GM21717 (cell line): ENCODE data around the gene DNER.
"Not testable (repeated sequence)": the region's sequence is repeated elsewhere in the genome, so short reads cannot be mapped to it uniquely, and the experiment has no call there.

Experiments
- ATAC-seq: cut with Tn5 transposase; IDR thresholded peaks from one replicate; pipeline ENCODE4 v1.9.1; 2021; ENCODE audit warnings: mild to moderate bottlenecking, moderate library complexity; ENCODE audit not compliant: unreplicated experiment

Gene DNER, protein sequence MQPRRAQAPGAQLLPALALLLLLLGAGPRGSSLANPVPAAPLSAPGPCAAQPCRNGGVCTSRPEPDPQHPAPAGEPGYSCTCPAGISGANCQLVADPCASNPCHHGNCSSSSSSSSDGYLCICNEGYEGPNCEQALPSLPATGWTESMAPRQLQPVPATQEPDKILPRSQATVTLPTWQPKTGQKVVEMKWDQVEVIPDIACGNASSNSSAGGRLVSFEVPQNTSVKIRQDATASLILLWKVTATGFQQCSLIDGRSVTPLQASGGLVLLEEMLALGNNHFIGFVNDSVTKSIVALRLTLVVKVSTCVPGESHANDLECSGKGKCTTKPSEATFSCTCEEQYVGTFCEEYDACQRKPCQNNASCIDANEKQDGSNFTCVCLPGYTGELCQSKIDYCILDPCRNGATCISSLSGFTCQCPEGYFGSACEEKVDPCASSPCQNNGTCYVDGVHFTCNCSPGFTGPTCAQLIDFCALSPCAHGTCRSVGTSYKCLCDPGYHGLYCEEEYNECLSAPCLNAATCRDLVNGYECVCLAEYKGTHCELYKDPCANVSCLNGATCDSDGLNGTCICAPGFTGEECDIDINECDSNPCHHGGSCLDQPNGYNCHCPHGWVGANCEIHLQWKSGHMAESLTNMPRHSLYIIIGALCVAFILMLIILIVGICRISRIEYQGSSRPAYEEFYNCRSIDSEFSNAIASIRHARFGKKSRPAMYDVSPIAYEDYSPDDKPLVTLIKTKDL

DNA sequence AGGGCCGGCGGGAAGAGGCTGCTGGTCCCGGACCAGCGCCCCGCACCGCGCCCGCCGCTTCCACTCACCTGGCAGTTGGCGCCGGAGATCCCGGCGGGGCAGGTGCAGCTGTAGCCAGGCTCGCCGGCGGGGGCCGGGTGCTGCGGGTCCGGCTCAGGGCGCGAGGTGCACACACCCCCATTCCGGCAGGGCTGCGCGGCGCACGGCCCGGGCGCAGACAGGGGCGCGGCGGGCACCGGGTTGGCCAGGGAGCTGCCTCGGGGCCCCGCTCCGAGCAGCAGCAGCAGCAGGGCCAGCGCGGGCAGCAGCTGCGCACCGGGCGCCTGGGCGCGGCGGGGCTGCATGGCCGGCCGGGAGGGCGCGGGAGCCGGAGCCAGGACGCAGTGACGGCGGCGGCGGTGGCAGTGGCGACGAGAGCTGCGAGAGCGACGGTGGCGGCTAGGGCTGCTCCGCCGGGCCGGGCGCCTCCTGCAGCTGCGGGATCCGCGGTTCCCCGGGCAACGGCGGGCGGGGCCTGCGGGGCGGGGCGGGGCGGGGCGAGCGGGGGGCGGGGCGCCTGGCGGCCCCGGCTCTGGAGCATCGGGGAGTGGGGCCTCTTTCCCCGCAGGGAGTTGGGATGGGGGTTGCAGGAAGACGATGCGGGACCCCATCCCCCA lies at the start of gene DNER:
TSS of gene DNER (minus strand) at position 476 of the 656 bp plus-strand sequence. CDS start at position 344, 132 bp downstream.
- ATAC-seq = peak; percentile 78

DNA sequence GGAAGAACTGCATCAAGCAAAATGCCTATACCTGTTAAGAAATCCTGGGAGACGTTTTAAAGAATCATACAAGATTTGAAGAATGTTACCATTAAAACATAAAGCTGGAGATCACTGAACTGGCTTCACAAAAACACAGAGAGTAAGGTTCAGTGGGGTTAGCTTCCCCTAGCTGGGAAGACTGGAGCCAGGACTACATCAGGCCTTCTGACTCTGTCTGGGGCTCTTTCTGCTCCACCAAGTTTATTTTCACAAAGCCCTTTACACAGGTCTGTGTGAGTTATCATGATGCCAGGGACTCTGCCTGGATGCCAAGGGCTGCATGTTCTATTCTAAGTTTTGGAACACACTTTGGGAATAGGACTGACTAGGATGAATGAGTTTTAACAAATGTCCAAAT lies 47.3 kb upstream of the DNER start:
- ATAC-seq = no peak

DNA sequence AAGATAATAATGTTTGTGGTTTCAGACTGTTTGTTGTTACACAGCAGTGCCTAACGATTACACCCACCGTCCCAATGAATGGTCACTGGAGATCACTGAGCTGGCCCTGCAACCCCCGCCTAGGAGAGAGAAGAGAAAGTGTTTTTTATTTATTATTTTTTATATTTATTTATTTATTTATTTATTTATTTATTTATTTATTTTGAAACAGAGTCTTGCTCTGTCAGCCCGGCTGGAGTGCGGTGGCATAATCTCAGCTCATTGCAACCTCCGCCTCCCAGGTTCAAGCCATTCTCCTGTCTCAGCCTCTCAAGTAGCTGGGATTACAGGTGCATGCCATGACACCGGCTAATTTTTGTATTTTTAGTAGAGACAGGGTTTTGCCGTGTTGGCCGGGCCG lies 43.1 kb upstream of the DNER start:
- not testable (repeated sequence) for ATAC-seq

DNA sequence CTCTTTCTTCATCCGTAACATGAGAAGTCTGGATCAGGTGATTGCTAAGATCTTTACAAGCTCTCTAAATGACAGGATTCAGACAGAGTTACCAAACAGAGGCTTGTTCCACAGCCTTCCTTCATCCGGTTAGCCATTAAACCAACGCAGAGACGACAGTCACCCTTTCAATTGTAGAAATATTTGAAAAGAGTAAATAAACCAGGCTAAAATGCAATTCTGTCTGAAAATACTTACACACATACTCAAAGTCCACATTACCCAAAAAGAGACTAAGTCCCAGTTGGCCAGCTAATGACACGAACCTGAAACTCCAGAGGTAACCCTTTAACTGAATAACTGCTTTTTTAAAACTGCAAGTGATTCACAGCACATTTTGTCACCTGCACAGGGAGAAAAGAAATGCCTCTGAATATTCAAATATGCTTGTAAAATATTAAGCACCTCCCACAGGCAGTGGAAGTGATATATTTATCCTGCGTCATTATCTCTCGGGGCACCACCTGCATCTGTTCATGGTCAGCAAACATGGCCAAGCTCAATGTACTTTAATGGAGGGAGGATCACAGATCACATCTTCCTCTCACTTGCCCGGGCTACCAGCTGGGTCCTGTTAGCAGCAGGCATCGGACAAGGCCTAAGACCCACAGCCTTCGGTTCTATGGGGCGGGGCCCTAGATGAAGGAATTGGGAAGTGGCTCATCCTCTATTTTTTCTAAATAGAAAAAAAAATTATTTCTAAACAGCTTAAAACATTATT lies 38.8 kb upstream of the DNER start:
- ATAC-seq = no peak

DNA sequence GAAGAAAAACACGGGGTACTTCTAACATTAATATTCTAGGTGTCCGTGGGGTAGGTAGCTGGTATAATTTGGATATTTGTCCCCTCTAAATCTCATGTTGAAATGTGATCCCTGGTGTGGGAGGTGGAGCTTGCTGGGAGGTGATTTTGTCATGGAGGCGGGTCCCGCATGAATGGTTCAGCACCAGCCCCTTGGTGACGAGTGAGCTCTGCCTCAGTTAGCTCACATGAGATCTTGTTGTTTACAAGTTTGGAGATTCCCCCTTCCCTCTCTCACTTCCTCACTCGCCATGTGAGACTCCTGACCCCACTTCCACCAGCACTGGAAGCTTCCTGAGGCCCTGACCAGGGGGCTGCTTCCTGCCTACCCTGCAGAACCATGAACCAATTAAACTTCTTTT lies 35.4 kb upstream of the DNER start:
- ATAC-seq = no peak

DNA sequence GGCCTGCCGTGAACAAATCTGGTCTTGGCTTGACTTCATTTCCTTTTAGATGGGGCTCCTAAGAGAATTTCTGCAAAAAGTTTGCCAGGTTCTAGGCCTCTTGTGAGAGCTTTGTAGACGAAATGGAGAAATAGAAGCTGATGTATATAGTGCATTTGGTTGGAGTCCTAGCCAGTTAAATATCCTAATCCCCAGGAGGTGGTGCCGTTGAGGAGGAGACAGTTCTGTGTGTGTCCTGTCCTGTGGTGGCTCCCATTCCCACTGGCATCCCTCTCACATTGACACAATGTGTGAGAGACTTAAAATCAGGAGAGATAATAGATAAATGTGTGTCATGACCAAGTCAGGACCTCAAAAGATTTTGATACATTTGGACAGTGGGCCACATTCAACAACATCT lies 34.6 kb upstream of the DNER start:
- ATAC-seq = no peak

DNA sequence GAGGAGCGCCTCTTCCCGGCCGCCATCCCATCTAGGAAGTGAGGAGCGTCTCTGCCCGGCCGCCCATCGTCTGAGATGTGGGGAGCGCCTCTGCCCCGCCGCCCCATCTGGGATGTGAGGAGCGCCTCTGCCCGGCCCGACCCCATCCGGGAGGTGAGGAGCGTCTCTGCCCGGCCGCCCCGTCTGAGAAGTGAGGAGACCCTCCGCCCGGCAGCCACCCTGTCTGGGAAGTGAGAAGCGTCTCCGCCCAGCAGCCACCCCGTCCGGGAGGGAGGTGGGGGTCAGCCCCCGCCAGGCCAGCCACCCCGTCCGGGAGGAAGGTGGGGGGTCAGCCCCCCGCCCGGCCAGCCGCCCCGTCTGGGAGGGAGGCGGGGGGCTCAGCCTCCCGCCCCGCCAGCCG lies 28.3 kb upstream of the DNER start:
- ATAC-seq = not testable (repeated sequence)

DNA sequence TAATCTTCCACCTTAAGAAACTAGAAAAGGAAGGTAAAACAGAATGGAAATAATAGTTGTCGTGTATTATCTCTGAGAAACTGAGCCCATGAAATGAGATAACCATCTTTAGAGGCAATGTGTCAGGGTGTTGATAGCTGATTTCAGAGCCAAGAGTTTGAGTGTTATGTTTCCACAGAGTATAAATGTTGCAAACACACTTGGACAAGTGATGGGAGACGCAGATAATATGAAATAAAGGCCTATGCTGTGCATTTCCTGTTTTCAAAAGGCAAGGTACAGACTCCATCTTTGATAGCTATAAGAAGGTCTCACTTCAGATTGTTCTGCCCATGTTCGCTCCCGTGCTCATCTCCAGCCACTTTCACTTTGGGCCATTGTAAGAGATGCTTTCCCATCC lies 25.9 kb upstream of the DNER start:
- no peak for ATAC-seq

DNA sequence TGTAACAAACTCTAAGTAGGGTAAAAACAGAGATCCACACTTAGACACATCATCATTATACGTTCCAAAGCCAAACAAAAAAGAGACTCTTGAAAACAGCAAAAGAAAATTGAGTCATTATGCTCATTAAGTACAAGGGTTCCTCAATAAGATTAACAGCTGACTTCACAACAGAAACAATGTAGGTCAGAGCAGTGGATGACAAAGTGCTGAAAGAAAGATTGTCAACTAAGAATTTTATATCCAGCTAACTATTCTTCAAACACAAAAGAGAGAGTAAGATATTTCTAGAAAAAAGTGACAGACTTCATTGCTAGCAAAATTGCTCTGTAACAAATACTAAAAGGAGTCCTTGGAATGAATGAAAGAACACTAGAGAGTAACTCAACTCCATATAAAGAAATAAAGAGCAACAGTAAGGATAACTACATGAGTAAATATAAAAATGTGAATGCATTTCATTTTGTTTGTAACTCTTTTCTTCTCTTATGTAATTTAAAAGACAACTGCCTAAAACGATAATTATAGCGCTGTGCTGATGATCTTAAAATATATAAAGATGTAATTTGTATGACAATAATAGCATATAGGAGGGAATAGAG lies 23.8 kb upstream of the DNER start:
- no peak for ATAC-seq

DNA sequence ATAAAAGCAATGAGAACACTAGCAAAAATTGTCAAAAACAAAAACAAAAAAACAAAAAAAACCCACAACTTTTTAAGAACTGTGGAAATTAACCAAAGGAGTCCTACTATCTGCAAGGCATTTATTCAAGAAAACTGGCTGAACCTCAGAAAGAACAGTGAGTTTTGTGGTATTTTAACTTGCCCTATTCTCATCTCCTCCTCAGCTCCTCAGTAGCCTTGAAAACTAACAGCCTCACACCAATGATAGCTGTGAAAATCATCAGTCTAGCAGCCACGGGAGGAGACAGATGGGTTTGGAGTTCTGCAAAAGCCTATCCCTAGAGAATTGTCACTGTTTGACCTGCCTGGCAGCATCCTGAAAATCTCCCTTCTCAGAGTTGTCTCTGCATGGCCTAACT lies 20.1 kb upstream of the DNER start:
- no peak for ATAC-seq

DNA sequence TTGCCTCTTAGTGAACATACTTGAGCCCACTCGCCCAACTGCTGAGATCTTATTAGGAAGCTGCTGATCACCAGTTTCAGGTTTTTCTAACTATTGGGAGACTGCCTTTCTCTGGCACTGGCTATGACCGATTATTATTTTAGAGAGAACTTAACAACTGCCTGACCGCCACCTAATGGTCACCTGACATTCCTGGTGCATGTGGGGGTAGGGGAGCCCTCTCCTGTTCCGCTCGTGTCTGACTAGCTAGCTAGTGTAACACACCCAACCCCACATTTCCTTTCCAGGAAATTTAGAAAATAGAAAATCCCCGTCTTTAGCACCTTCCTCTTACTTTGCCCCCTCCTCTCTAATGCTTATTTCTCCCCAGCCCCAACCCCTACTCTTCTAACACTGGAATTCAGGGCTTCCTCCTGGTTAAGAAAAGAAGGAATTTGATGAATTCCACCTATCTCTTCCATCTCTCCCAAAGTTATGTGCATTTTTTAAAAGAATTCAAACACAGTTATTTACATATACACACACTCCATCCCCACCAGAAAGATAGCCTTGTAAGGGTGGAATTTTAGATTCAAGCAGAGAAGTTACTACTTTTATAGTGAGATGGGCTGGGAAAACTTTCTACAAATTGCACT lies 19.4 kb upstream of the DNER start:
- no peak for ATAC-seq

DNA sequence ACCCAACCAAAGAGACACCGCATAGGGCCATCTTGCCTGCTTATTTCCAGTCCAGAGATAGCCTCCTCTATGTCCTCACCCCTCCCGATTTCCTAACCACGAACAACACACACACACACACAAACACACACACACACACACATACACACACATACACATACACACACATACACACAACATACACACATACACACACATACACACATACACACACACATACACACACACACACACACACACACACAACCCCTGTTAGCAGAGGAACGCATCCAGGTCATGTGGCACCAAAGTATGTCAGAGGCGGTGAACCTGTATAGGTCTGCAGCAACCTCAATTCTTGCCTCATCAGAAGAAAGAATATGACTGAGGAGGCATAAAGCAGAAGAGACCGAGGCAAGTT lies 18.5 kb upstream of the DNER start:
- ATAC-seq = no peak

DNA sequence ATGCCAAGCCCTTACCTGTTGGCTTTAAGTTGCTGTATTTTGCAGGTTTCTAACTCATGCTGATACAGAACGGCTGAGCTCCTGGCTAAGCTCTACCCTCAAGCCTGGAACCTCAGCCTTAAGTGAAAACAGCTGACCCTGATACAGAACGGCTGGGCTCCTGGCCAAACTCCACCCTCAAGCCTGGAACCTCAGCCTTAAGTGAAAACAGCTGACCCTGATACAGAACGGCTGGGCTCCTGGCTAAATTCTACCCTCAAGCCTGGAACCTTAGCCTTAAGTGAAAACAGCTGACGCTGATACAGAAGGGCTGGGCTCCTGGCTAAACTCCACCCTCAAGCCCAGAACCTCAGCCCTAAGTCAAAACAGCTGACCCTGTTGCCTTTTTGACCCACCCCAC lies 17.6 kb upstream of the DNER start:
- no peak for ATAC-seq

DNA sequence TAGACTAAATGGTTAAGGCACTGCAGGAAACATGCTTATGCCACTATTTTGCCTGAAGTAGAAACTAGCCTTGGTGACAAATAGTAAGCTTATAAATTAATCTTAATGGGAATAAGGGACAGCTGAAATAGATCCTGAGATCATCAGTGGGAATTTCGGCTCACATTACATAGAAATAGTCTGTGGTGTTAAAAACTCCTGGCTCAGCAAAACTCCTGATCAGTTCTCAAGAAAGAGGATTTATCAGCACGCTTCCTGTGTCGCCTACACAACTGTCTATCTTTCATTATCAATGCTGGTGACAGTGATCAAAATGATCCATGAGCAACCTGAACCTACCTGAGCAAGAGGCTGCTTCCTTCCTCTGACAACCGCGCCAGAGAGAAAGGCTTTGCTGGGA lies 17.0 kb upstream of the DNER start:
- no peak for ATAC-seq

DNA sequence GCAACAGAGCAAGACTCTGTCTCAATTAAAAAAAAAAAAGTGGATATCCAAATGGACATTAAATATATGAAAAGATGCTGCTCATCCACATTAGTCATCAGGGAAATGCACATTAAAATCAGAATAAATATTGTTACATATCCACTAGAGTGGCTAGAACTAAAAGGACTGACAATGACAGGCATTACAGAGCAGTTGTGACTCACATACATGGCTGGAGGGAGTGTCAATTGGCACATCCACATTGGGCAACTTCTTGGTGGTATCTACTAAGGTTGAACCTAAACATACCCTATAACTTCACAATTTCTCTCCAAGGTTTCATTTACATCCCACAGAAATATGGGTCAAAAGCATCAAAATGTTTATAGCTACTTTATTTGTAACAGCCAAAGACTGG lies 14.0 kb upstream of the DNER start:
- ATAC-seq = no peak

DNA sequence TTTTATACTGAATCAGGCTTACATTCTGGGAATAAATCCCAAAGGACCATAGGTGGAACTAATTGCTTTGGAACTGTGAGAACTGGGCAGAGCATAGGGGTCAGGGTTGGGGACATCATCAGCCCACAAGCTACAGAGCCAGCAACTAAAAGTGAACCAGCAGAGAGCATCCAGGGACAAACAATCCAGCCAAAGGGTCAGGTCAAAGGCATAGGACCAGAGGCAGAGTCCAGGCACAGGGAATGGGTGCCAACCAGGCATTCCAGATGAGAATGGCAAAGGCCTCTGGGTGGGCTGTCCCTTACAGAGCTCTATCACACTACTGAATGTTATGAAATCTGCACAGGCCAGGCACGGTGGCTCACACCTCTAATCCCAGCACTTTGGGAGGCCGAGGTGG lies 12.3 kb upstream of the DNER start:
- no peak for ATAC-seq

DNA sequence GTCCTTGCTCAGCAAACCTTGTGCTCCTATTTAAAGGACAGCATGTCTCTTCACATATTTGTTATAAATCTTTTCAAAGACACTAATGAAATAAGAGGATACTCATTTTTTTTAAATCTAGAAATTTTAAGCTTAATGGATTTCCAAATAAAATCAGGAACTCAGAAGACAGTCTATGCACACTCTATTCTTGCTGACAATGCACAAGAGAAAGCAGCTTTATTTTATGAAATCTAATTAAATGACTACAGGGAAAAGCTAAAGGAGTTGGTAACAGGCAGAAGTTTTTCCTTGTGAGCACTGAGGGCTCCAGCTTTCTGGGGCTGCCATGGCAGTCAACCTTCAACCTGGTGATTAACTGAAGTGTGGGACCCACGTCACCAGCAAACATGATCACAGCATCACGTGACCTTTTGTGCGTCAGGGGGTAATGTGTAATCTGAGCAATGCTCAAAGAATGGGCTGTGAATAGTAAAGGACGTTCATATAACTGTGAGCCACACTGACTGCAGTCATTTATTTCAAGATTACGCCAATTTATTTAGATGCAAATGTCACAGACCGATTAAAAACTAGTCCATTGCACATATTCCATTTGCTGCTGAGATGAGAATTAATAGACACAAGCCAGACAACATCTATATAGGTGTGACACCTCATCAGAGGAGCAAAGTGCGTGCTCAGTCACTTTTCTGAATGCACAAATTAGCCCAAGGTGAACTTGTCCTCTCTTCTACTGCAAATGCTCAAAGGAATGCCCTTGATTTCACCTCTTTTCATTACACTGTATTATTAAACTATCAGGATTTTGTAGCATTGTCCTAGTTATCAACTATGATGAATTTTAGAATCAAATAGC lies 11.6 kb upstream of the DNER start:
- no peak for ATAC-seq

DNA sequence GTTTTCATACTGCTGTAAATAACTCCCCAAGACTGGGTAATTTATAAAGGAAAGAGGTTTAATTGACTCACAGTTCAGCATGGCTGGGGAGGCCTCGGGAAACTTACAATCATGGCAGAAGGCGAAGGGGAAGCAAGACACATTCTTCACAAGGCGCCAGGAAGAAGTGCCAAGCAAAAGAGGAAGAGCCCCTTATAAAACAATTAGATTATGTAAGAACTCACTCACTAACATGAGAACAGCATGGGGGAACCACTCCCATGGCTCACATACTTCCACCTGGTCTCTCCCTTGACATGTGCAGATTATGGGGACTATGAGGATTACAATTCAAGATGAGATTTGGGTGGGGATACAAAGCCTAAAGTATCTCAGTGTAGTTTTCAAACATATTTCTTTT lies 8.8 kb upstream of the DNER start:
- not testable (repeated sequence) for ATAC-seq

DNA sequence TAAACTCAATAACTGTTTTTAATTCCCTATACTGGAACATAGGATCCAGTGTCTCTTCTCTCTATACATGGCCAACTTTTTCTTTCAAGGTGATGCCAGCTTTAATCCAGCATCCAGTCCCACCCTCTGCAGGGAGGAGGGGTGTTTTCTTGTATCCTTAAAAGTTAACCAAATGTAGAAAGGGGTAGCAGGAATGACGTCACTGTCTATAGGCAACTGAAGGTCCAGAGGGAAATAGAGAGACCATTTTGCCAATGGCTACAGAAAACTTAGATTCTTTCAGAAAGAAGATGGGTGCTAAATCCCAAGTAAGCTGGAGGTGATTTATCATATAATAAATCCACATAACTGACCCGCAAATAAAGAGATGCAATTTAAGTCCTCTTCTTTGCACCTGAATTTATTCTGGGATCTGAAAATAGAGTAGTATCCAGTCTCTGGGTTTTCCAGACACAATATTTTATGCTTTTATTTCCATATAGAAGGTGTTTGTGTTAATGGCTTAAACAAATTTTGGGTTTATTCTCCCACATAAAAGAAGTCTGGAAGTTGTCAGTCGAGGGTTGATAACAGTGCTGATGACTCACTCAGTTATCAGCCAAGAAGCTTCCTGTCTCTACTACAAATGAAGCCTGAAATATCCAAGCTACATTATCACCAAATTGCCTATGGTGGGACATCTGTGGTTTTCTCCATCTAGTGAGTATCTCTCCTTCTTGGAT lies 5.7 kb upstream of the DNER start:
- no peak for ATAC-seq
